ENCODE measurements around the gene ACTG1. TPM values are rescaled to one million over a fixed set of nuclear protein-coding genes. Genes with fewer than 3 reads are reported as not detected.
"Not testable (repeated sequence)": the region's sequence is repeated elsewhere in the genome, so short reads cannot be mapped to it uniquely, and the experiment has no call there.

Gene ACTG1
- total RNA-seq, 1 donor from 2014 or later = 468 TPM

GRCh38 chr17:81535480-81536298 lies 23.1 kb upstream of the ACTG1 start:
- no peak for ATAC-seq
- intact Hi-C loops (cut with DNase I) = loop anchor here (5.0 kb wide), 1 partner anchor 283 kb away; no protein-coding TSS in a partner anchor

GRCh38 chr17:81535007-81535328 lies 22.4 kb upstream of the ACTG1 start:
- ATAC-seq (no peak), DNase-seq (ENCODE audit: missing footprints) (no peak)
- intact Hi-C loops (cut with DNase I) = loop anchor here (5.0 kb wide), 1 partner anchor 283 kb away; no protein-coding TSS in a partner anchor

More at GRCh38 chr17:81535480-81536298, 23.1 kb upstream of the ACTG1 start:
- peak; percentile 35 for DNase-seq (ENCODE audit: missing footprints)

DNA sequence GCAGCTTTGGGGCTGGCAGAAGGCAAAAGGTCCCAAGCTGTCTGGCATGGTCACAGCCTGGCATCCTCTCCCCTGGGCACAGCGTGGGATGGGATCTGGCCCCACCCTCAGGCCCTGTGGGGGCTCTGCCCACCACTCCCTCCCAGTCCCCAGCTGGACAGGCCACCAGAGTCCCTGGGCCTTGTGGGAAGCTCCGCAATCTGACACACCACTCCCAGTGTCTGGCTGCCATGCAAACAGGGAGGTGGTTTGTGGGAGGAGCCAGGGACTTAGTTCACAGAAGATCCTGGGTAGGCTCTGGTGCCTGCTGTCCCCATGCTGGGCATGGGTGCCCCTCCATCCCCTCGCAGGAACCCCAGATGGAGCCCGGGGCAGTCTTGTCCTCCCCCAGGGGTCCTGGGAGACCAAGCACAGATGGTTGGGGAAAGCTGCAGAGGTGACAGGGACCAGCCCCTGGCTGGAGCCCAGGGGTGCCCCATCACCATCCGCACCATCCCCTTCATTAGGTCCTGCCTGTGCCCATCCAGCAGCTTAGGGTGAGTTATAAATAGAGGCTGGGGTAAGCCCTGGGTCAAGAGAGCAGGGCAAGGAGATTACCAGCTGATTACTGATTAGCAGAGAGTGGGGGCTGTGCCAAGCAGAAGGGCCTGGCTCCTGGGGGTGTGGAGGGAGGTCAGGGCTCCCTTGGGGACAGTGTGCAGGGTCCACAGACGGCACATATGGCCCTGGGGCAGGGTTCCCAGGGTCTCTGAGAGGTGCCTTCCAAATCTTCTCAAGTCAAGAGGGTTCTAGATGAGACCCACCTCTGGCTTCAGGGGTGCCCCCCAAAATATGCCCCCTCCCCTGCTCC lies 21.8 kb upstream of the ACTG1 start:
- DNase-seq (ENCODE audit: missing footprints) (no peak), ATAC-seq (no peak)
- intact Hi-C loops (cut with DNase I) = loop anchor here (5.0 kb wide), 1 partner anchor 282 kb away; no protein-coding TSS in a partner anchor

DNA sequence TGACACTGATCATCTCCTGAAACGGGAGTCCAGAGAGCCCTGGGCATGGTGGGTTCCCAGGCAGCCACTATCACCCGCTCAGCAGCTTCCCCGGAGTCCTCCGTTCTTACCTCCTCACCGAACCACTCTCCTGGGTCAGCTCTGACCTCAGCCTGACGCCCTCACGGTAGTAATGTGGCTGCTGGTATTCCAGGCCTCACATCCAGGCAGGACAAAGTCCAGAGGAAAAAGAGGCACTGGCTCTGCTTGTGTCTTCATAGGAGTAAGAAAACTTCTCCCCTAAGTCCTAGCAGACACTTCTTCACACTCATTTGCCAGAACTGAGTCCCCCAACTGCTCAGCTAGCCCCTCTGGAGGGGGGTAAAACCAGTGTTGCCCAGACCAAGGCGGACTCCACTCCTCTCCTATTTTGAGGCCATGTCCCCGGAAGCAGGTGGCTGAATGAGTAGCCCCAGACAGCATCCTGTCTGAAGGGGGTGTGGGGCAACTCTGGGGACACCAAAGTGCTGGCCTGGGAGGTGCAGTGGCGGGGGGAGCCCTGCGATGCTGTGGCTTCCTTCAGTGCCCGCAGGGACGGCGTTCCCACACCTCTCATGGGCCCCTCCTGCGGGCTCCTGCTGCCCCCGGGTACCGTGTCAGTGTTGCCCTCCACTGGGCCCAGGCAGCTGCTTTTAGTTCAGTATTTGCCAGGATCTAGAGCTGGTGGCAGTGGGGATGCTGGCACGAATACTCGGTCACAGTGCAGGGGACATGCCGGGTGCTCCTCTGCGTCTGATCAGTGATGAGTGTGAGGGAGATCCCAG lies 20.9 kb upstream of the ACTG1 start:
- intact Hi-C loops (cut with DNase I) = no loop called here
- DNase-seq (ENCODE audit: missing footprints) (no peak), ATAC-seq (no peak)

DNA sequence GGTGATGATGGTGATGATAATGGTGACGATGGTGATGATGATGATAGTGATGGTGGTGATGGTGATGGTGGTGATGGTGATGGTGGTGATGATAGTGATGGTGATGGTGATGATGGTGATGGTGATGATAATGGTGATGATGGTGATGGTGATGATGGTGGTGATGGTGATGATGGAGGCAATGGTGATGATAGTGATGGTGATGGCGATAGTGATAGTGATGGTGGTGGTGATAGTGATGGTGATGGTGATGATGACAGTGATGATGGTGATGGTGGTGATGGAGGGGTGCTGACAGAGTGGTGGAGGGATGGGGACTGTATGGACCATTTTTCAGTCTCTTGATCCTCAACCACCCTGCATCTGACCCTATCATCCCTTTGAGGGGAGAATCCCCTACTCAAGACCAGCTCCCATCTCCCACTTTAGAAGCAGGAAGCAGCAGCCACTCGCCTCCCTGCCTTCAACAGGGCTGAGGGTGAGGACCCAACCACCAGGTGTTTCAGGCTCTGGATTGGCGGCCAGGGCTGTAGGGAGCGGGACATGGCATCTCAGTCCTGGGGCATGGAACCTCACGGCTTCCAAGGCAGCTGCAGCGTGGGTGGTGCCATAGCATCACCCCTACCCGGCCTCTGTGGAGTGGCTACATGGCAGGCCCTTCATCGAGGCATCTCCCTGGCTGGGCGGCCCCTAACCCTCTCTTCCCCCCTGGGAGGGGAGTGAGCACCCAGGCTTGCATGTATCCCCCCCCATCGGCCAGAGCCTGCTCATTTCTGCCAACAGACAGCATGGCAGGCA lies 20.1 kb upstream of the ACTG1 start:
- intact Hi-C loops (cut with DNase I) = no loop called here
- ATAC-seq (no peak), DNase-seq (ENCODE audit: missing footprints) (no peak)

- not testable (repeated sequence) for ATAC-seq
Observed at GRCh38 chr17:81531998-81532404, 19.4 kb upstream of the ACTG1 start.

GRCh38 chr17:81531013-81531412 lies 18.4 kb upstream of the ACTG1 start:
- intact Hi-C loops (cut with DNase I); DNase-seq (ENCODE audit: missing footprints); ATAC-seq: not testable (repeated sequence)

More at GRCh38 chr17:81531998-81532404, 19.4 kb upstream of the ACTG1 start:
- DNase-seq (ENCODE audit: missing footprints); intact Hi-C loops (cut with DNase I): not testable (repeated sequence)

DNA sequence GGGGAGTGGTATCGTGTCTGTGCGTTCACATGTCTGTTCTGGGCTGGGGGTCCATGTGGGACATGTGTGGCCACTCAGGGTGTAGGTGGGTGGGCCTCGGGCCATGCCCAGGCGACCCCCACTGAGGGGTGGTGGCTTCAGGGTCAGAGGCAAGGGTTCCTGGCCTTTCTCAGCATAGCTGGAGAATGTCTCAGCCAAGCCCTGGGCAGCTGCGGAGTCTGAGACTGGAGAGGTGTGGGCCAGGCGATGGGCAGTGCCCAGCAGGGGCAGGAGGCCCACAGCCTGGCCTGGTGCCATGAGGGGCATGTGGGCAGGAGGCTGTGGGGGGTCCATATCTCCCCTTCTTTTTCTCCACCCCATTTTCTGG lies 16.8 kb upstream of the ACTG1 start:
- ATAC-seq (no peak), DNase-seq (ENCODE audit: missing footprints) (no peak)
- intact Hi-C loops (cut with DNase I) = no loop called here

GRCh38 chr17:81528651-81529436 lies 16.2 kb upstream of the ACTG1 start:
- peak; percentile 8 for ATAC-seq
- DNase-seq (ENCODE audit: missing footprints) = peak; percentile 31
- intact Hi-C loops (cut with DNase I) = no loop called here

DNA sequence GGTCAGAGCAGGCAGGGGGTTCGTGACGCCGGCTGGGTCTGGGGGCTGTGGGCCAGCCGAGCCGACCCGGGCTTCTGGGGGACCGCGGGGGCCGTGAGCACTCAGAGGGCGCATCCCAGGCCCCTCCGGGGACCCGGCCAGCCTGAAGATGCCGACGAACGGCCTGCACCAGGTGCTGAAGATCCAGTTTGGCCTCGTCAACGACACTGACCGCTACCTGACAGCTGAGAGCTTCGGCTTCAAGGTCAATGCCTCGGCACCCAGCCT lies 15.7 kb upstream of the ACTG1 start:
- no peak for ATAC-seq
- no peak for DNase-seq (ENCODE audit: missing footprints)
- intact Hi-C loops (cut with DNase I) = no loop called here

GRCh38 chr17:81527591-81528383 lies 15.2 kb upstream of the ACTG1 start, which contains the start of gene FSCN2:
Gene FSCN2 (plus strand): TSS chr17:81528377. CDS start chr17:81528532, 155 bp downstream.
- DNase-seq (ENCODE audit: missing footprints) = peak; percentile 47
- ATAC-seq = no peak
- intact Hi-C loops (cut with DNase I) = no loop called here

- DNase-seq (ENCODE audit: missing footprints) (peak; percentile 55), ATAC-seq (no peak)
- intact Hi-C loops (cut with DNase I) = no loop called here
Observed at GRCh38 chr17:81526662-81527571, 14.3 kb upstream of the ACTG1 start.

DNA sequence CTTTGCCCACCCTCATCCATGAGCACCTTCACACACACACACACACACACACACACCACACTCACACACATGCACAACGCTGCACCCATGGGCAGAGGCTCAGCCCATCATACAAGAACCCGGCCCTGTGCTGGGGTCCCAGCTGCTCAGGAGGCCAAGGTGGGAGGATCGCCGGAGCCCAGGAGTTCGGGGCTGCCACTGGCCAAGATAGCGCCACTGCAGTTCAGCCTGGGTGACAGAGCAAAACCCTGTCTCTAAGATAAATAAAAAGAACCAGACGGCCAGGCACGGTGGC lies 12.2 kb upstream of the ACTG1 start:
- intact Hi-C loops (cut with DNase I) = no loop called here
- DNase-seq (ENCODE audit: missing footprints) (peak; percentile 59), ATAC-seq (no peak)

DNA sequence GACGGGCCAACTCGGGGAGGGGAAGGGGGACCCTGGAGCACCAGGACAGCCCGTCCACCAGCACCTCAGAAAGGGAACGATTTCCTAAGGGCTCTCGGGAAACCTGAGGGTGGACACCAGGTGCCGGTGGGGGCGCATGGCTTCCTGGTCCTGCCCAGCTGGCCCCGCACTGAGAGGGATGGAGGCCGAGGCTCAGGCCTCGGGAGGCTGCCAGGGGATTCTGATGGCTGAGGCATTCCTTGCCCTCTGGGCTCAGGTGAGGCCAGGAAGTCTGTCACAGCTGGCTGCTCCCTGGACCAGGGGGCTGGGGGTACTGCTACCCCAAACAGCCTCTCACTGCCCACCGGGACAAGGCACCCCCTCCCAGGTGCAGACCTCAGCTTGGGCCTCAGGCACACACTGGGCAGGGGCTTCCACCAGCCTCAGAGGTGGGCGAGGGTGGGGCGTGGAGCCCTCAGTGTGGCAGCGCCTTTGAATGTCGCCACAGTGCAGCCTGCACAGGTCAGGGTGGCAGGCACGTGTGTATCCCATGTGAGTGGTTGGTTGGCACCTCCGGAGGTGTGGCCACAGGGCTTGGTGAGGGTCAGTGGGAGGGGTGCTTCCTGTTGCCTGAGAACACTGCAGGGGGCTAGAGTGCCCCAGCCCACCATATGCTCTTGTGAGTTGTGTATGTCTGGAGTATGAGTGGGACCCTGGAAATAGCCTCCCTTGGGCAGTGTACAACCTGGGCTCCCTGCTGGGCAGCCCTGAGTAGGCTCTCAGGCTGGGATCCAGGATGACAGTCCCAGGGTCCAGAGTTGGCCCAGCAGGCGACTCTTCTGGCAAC lies 11.7 kb upstream of the ACTG1 start:
- intact Hi-C loops (cut with DNase I) = no loop called here
- no peak for ATAC-seq
- no peak for DNase-seq (ENCODE audit: missing footprints)

GRCh38 chr17:81523402-81524038 lies 10.9 kb upstream of the ACTG1 start:
- intact Hi-C loops (cut with DNase I) = no loop called here
- DNase-seq (ENCODE audit: missing footprints) (peak; percentile 71), ATAC-seq (no peak)
